Tibial nerve (tissue), 4 donors: Measurements from ENCODE around the gene ARHGAP29. TPM values are rescaled to one million over a fixed set of nuclear protein-coding genes. Genes with fewer than 3 reads are reported as not detected.

Source experiments
- DNase-seq, 2 donors: peaks; one replicate each; pipeline ENCODE4 v3.0.0-alpha.2; 2019; ENCODE audit warnings: low spot score in 2 of 2
- H3K27ac ChIP-seq, 4 donors: fragments of 200-600 bp; sonication (generic) in 3 of 4; one replicate each; pipeline ENCODE4 v1.5.1; 2017 to 2019; ENCODE audit warnings: mild to moderate bottlenecking in 1 of 4
- H3K27me3 ChIP-seq, 2 donors: fragments of 200-600 bp; sonication (generic) in 1 of 2; one replicate each; pipeline versions ENCODE4 v1.5.1 to v1.6.0; 2017 to 2019
- H3K36me3 ChIP-seq, 3 donors: fragments of 200-600 bp; sonication (generic); one replicate each; pipeline ENCODE4 v1.5.1; 2018 to 2019
- H3K4me1 ChIP-seq, 4 donors: fragments of 200-600 bp; sonication (generic) in 3 of 4; one replicate each; pipeline ENCODE4 v1.5.1; 2017 to 2019
- H3K4me3 ChIP-seq, 4 donors: fragments of 200-600 bp; sonication (generic) in 3 of 4; one replicate each; pipeline ENCODE4 v1.5.1; 2017 to 2019; ENCODE audit warnings: mild to moderate bottlenecking in 1 of 4, moderate library complexity in 1 of 4
- H3K9me3 ChIP-seq, 4 donors: fragments of 200-600 bp; sonication (generic) in 3 of 4; one replicate each; pipeline ENCODE4 v1.5.1; 2017 to 2019
- EP300 ChIP-seq, 2 donors: sonication (generic); formaldehyde crosslinking; IDR thresholded peaks; one replicate each; pipeline ENCODE4 v1.6.1; 2017; ENCODE audit warnings: antibody characterized with exemption in 2 of 2, mild to moderate bottlenecking in 1 of 2
- POLR2A ChIP-seq, 2 donors: fragments of 450-650 bp; IDR thresholded peaks; one replicate each; pipeline ENCODE4 v1.6.1; 2017; ENCODE audit warnings: antibody characterized with exemption in 2 of 2, mild to moderate bottlenecking in 2 of 2, moderate library complexity in 2 of 2
- WGBS, 2 donors: methylation state at CpG; one replicate each; pipeline ENCODE4 v1.1.5; 2018; 5-methylcytosine and 5-hydroxymethylcytosine counted together
- total RNA-seq, 4 donors: library from RNA; depleted of rRNA; stranded (reverse); fragments of >200 nt; gene quantifications; one replicate each; pipeline ENCODE4 v1.1.0, GENCODE V29; 2016
- TF ChIP-seq, protein P1 (sequence below), 5 experiments: fragments of 200-600 bp in 3 of 5; fragments of 450-650 bp in 2 of 5; sonication (generic) in 3 of 5; IDR thresholded peaks; one replicate each; pipeline ENCODE4 v1.5.1; 2016 to 2019; ENCODE audit warnings: antibody characterized with exemption in 5 of 5, mild to moderate bottlenecking in 3 of 5, moderate library complexity in 2 of 5

The ARHGAP29 gene
- total RNA-seq, 4 donors from 2014 or later, result 45.9 to 80.4 (median 50.1) TPM

DNA sequence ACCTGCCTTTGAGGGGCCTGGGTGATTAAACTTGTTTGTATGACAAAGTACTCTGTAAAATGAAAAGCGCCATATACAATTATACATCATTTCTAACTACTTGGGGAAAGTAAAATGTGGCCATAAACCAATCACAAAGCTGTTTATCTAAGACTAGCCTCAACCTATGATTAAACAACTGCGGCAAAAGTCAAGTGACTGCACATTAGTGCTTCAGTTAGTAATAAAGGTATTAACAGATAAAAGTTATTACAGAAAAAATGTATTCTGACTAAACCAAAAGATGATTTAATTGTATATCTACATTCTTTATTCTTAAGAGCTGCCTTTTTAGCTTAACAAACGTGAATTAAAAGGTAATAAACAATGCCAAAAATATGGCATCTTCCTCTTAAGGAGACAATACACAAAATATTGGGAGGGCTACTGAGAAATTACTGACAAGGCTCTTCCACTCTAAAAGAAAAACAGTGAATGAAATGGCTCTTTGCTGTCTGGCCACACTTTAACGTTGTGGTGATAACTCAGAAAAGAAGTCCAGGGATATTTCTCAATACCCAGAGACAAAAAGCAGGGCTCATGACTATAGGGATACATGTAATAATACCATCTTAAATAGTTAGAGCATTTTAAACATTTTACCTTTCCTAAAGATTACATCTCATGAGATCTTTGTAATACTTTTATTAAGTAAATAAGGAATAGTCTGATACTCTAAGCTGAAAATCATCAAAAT lies 8.6 kb downstream of the ARHGAP29 start:
- H3K27me3 ChIP-seq, result no peaks in the 10 kb centered on the region
- no peak for TF ChIP-seq POLR2A (IDR thresholded peaks at IDR 0.05)
- TF ChIP-seq, protein P1, sequence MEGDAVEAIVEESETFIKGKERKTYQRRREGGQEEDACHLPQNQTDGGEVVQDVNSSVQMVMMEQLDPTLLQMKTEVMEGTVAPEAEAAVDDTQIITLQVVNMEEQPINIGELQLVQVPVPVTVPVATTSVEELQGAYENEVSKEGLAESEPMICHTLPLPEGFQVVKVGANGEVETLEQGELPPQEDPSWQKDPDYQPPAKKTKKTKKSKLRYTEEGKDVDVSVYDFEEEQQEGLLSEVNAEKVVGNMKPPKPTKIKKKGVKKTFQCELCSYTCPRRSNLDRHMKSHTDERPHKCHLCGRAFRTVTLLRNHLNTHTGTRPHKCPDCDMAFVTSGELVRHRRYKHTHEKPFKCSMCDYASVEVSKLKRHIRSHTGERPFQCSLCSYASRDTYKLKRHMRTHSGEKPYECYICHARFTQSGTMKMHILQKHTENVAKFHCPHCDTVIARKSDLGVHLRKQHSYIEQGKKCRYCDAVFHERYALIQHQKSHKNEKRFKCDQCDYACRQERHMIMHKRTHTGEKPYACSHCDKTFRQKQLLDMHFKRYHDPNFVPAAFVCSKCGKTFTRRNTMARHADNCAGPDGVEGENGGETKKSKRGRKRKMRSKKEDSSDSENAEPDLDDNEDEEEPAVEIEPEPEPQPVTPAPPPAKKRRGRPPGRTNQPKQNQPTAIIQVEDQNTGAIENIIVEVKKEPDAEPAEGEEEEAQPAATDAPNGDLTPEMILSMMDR (IDR thresholded peaks at IDR 0.05), result no peak
- no peak for TF ChIP-seq EP300 (IDR thresholded peaks at IDR 0.05)
- H3K27ac ChIP-seq, result peak overlapping the region in 1 of 4 donors; percentile 30
- H3K9me3 ChIP-seq, result no peaks in the 10 kb centered on the region
- no peak for DNase-seq
- H3K36me3 ChIP-seq, result no peaks in the 10 kb centered on the region
- no peak overlapping the region for H3K4me3 ChIP-seq
- WGBS, 2 donors, result 72 to 75% methylated on average over 4 of the region's 4 CpGs
- peaks cover 0 to 46% (median 4%) of the 10 kb centered on the region in 4 donors for H3K4me1 ChIP-seq

DNA sequence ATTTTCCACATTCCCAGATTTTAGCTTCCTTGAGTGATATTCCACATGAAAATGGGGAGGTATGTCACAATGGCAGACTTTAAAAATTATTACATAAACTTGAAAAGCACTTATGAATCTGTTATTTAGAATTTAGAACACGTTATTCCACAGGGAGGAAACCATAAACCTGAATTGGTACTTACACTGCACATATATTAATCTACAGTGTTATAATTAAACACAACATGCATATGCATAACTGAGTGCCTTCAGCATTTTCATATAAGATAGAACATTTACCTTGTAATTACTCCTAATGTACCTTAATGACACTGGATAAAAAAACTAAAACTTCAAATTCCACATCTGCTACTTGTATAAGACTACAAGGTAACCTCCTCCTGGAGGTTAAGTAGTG lies 9.8 kb downstream of the ARHGAP29 start:
- Histone ChIP-seq H3K27me3 (no peaks in the 10 kb centered on the region), H3K27ac (no peak overlapping the region), H3K4me1 (peaks cover 0 to 46% (median 4%) of the 10 kb centered on the region in 4 donors), H3K36me3 (no peaks in the 10 kb centered on the region), H3K9me3 (no peaks in the 10 kb centered on the region), H3K4me3 (no peak overlapping the region)
- TF ChIP-seq, protein P1 (IDR thresholded peaks at IDR 0.05), result no peak
- WGBS, 2 donors, result 68 to 88% methylated on average over 1 of the region's 1 CpG
- DNase-seq, result no peak

DNA sequence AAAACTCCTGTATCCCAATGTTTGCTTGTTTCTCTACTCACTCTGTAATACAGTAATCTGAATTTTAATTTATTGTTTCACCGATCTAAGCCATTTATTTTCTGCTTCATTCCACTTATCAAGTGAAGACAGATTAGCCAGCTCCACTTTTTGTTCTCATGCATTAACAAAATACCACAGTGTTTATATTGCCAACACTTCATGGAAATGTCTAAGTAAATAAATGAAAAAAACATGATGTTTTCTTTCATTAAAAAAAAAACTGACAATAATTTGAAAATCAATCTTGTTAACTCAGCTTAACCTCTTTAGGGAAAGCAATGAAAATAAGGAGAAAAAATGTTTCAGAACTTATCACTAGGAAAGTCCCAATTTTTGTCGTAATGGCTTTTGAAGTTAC lies 11.5 kb downstream of the ARHGAP29 start:
- no peaks in the 10 kb centered on the region for H3K9me3 ChIP-seq
- no peak overlapping the region for H3K4me3 ChIP-seq
- peaks cover 0 to 40% (median 2%) of the 10 kb centered on the region in 4 donors for H3K4me1 ChIP-seq
- H3K27ac ChIP-seq, result no peak overlapping the region
- 72 to 75% methylated on average over 2 of the region's 2 CpGs for WGBS, 2 donors
- H3K27me3 ChIP-seq, result no peaks in the 10 kb centered on the region
- H3K36me3 ChIP-seq, result no peaks in the 10 kb centered on the region
- no peak for DNase-seq
- TF ChIP-seq POLR2A (IDR thresholded peaks at IDR 0.05), result no peak
- TF ChIP-seq, protein P1 (IDR thresholded peaks at IDR 0.05), result no peak
- no peak for TF ChIP-seq EP300 (IDR thresholded peaks at IDR 0.05)

DNA sequence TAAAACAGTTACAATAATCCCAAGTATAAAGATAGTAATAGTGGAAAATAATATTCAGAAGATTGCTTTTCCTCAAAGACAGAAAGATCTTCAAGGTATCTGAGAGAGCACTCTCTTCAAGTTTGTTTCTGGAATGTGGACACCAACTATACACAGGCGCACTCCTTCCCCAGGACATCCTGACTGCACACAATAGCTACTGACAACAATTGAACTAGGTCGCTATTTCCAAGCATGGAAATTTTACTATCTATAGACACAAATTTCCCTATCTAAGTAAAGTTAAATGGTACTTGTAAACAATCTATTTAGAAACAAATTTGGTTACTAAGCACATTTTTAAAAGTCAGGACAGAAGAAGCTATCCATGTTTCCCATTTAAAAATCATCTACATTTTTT lies 19.1 kb downstream of the ARHGAP29 start:
- peaks cover 0 to 5% (median 0%) of the 10 kb centered on the region in 4 donors for H3K4me1 ChIP-seq
- no peak overlapping the region for H3K4me3 ChIP-seq
- no peaks in the 10 kb centered on the region for H3K9me3 ChIP-seq
- peak overlapping the region in 2 of 4 donors; percentile 21 to 33 for H3K27ac ChIP-seq
- no peaks in the 10 kb centered on the region for H3K27me3 ChIP-seq
- no peak for DNase-seq
- peaks cover 0 to 3% (median 0%) of the 10 kb centered on the region in 3 donors for H3K36me3 ChIP-seq
- 73 to 75% methylated on average over 2 of the region's 2 CpGs for WGBS, 2 donors
- TF ChIP-seq POLR2A (IDR thresholded peaks at IDR 0.05) (no peak), EP300 (IDR thresholded peaks at IDR 0.05) (no peak)
- TF ChIP-seq, protein P1 (IDR thresholded peaks at IDR 0.05), result no peak

DNA sequence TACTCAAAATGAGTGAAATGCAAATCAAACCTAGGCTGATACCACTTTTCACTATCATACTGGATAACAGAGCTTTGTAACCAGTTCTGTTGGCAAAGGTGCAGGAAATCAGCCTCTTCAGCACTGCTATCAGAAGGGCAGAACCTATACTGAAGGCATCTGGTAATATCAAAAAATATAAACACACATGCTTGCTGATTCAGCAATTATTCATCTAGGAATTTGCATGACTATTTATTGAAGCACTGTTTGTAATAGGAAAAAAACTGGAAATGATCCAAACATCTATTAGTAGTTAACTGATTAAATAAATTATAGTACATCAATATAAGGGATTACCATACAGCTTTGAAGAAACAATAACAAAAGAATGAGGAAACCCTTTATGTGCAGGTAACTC lies 21.4 kb downstream of the ARHGAP29 start:
- DNase-seq, result no peak
- no peak for TF ChIP-seq EP300 (IDR thresholded peaks at IDR 0.05)
- Histone ChIP-seq H3K9me3 (no peaks in the 10 kb centered on the region), H3K27me3 (no peaks in the 10 kb centered on the region), H3K4me1 (peaks cover 0 to under 1% (median 0%) of the 10 kb centered on the region in 4 donors), H3K36me3 (peaks cover 0 to 4% (median 0%) of the 10 kb centered on the region in 3 donors), H3K4me3 (no peak overlapping the region), H3K27ac (no peak overlapping the region)
